ENCODE results near the gene CEBPZ.
A peak's percentile ranks its signal among the peaks of the same experiment; 100 is the strongest.
"Not testable (repeated sequence)": the region's sequence is repeated elsewhere in the genome, so short reads cannot be mapped to it uniquely, and the experiment has no call there.

Gene CEBPZ

DNA sequence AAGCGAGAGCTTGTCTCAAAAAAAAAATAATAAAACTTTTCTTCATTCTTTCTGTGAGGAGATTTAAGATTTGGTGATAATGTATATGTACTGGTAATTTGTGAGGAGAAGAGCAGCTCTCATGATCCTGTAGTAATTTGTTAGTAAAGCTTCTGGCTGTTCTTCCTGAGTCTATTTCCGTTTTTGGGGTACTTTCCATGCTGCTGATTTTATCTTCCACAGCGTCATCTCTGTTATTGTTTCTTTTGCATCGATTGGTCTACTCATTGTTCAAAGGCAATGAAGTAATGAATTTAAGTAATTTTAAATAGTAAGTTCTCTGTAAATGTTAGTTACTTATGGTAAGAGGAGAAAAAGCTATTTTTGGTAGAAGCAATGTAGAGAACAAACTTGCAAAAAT lies 12.0 kb upstream of the CEBPZ start:
- Mint-ChIP-seq H3K9me3 (no peaks in the 10 kb centered on the region), H3K4me1 (no peaks in the 10 kb centered on the region), H3K27ac (no peak overlapping the region), H3K4me3 (no peak overlapping the region), H3K27me3 (no peaks in the 10 kb centered on the region), H3K36me3 (peaks cover 31 to 48% of the 10 kb centered on the region in 2 donors)
- no peak for ATAC-seq (replicated peaks)
- no peak for DNase-seq

DNA sequence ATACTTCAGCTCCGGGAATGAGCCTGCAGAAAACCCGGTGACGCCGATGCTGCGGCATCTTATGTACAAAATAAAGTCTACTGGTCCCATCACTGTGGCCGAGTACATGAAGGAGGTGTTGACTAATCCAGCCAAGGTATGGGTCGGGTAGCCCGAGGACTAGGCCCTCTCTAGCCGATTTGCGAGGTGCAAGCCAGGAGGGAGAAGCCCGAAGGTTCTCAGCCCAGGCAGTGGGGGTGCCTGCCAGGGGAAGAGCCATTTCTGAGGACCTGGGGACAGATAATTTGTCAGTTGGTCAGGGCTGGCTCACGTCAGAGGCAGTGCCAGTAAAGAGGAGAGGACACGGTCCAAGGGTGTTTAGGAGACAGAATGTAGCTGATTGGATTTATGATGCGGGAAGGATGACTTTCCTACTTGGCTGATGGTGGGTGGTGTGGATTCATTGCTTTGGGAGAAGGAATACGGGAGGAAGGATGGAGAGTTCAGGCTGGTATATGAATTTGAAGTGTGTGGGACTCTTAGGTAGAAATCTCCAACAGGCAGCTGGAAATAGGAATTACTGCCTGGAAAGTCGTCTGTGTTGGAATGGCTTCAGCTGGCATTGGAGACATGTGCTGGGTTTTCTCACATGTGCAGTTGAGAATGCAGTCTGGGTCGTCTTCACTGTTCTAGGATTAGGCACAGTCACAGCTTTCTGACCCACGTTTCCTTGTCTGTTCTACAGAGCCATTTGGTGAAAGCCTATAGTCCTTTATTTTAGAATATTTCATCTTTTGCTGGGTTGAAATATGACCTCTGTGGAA lies 936 bp upstream of the CEBPZ start:
- Mint-ChIP-seq H3K27me3 (no peaks in the 10 kb centered on the region), H3K27ac (no peak overlapping the region), H3K4me1 (peaks cover 14 to 26% of the 10 kb centered on the region in 2 donors), H3K9me3 (no peaks in the 10 kb centered on the region), H3K4me3 (no peak overlapping the region), H3K36me3 (peaks cover 17 to 23% of the 10 kb centered on the region in 2 donors)
- ATAC-seq (replicated peaks) (peak; percentile 6 to 10), DNase-seq (no peak)

DNA sequence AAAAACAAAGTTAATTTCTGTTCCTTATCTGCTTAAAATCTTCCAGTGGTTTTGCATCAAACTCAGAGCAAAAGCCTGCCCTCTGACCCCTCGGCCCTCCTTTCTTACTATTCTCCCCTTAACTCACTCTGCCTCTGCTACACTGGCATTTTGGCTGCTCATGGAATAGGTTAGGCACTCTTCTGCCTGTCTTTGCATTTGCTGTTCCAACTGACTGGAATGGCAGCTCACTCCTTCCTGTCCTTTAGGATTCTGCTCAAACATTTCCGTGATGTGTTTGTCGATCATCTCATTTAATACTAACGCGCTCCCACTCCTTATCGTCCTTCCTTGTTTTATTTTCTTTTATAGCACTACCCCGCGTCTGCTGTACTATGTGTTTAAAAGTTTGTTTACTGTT lies 815 bp downstream of the CEBPZ start:
- Mint-ChIP-seq H3K9me3 (no peaks in the 10 kb centered on the region), H3K4me3 (no peak overlapping the region), H3K27ac (no peak overlapping the region), H3K36me3 (peaks cover 17 to 23% of the 10 kb centered on the region in 2 donors), H3K4me1 (peaks cover 16 to 33% of the 10 kb centered on the region in 2 donors), H3K27me3 (no peaks in the 10 kb centered on the region)
- DNase-seq (no peak), ATAC-seq (replicated peaks) (no peak)

DNA sequence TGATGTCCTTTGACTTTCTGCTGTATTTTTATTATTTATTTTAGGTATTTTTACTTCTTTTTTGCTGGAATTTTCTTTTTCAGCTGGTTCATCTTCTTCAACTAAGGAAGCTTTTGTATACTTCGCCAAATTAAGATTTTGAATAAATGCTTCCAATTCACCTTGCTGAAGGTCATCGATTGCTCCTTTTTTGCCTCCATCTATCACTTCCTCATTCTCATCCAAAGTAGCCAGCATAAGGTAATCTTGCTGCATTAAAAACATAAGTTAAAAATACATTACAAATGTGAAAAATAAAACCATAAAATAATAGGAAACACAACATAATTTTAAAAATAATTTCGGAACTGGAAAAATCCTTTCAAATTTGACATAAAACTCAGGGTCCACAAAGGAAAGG lies 2.6 kb downstream of the CEBPZ start:
- Mint-ChIP-seq H3K4me1 (peaks cover 17 to 34% of the 10 kb centered on the region in 2 donors), H3K36me3 (peaks cover 11 to 22% of the 10 kb centered on the region in 2 donors)
- no peak for DNase-seq

DNA sequence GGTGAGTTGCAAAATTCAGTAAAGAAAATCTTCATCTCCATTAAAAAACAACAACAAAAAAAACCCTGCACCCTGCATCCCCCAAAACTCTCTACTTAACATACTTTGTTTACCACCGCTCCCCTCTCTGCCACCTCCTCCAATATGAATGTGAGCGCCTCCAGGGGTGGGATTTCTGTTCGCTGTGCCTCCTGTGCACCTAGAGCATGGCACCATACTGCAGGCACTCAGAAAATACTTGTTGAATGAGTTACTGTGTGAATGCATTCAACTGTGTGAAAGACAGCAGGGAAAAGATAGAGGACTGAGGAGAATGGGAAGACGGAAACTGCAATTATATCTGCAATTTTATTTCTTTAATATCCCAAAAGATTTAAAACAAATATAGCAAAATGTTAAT lies 4.5 kb downstream of the CEBPZ start:
- peaks cover 24 to 51% of the 10 kb centered on the region in 2 donors for H3K4me1 Mint-ChIP-seq
- H3K27ac Mint-ChIP-seq = no peak overlapping the region
- no peaks in the 10 kb centered on the region for H3K9me3 Mint-ChIP-seq
- no peak overlapping the region for H3K4me3 Mint-ChIP-seq
- H3K27me3 Mint-ChIP-seq = no peaks in the 10 kb centered on the region
- no peak for DNase-seq
- ATAC-seq (replicated peaks) = no peak
- H3K36me3 Mint-ChIP-seq = peaks cover 21 to 35% of the 10 kb centered on the region in 2 donors

More for the DNA sequence above, 2.6 kb downstream of the CEBPZ start:
- Mint-ChIP-seq H3K9me3 (no peaks in the 10 kb centered on the region), H3K27me3 (no peaks in the 10 kb centered on the region), H3K4me3 (no peak overlapping the region), H3K27ac (no peak overlapping the region)
- no peak for ATAC-seq (replicated peaks)

DNA sequence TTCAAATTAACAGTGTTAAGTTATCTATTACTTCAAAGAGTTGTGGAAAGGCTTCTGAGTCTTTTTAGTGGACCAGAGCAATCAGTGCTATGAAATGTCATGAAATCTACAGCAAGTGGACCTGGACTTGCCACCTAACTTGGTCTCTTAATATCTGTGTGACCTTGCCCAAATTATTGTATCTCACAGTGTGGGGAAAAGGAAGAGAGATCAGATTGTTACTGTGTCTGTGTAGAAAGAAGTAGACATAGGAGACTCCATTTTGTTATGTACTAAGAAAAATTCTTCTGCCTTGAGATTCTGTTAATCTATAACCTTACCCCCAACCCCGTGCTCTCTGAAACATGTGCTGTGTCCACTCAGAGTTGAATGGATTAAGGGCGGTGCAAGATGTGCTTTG lies 6.3 kb downstream of the CEBPZ start:
- ATAC-seq (replicated peaks); H3K4me3 Mint-ChIP-seq: not testable (repeated sequence)

DNA sequence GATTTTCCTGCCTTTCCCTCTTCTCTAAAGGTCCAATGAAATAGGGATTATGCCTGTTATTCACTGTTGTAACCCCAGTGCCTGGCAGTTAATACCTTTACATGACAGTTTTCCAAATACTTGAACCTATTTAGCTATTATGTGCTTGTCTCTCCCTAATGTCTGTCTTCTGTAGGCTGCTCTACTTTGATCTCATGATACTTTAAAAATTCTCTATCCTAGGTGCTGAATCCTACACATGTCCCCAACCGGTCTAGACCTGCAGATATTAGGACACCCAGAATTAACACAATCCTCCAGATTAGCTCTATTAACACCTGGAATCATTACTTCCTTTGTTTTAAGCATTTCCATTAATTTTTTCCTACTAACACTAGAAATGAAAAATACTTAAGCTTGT lies 7.3 kb downstream of the CEBPZ start:
- H3K36me3 Mint-ChIP-seq = peaks cover 34 to 50% of the 10 kb centered on the region in 2 donors
- H3K4me3 Mint-ChIP-seq = no peak overlapping the region
- H3K27ac Mint-ChIP-seq = no peak overlapping the region
- H3K27me3 Mint-ChIP-seq = no peaks in the 10 kb centered on the region
- DNase-seq (no peak), ATAC-seq (replicated peaks) (no peak)
- H3K9me3 Mint-ChIP-seq = no peaks in the 10 kb centered on the region
- H3K4me1 Mint-ChIP-seq = peaks cover 20 to 42% of the 10 kb centered on the region in 2 donors

More for the DNA sequence above, 6.3 kb downstream of the CEBPZ start:
- peaks cover 24 to 51% of the 10 kb centered on the region in 2 donors for H3K4me1 Mint-ChIP-seq
- not testable (repeated sequence) for H3K9me3 Mint-ChIP-seq, DNase-seq, H3K27me3 Mint-ChIP-seq
- peak overlapping the region; percentile 91 for H3K27ac Mint-ChIP-seq
- H3K36me3 Mint-ChIP-seq = peaks cover 36 to 50% of the 10 kb centered on the region in 2 donors

DNA sequence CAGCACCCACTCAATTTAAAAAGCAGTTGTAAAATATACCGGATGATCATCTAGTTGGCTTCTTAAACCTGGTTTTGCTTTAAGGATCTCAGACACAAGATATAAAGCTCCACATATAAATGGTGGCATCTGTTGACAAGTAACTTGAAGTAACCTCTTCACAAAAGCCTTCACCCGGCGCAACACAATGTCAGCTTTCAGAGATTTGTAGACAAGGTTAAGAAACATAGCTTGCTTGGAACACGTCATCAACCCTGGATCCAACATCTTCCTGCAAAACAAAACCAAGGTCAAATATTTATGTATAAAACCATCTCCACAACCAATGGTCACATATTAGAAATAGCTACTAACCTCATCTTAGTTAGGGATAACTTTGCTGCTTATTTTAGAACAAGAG lies 8.3 kb downstream of the CEBPZ start:
- DNase-seq = no peak
- Mint-ChIP-seq H3K4me1 (peaks cover 20 to 41% of the 10 kb centered on the region in 2 donors), H3K9me3 (no peaks in the 10 kb centered on the region), H3K4me3 (no peak overlapping the region), H3K27me3 (no peaks in the 10 kb centered on the region), H3K36me3 (peaks cover 31 to 50% of the 10 kb centered on the region in 2 donors), H3K27ac (peak overlapping the region; percentile 39)
- no peak for ATAC-seq (replicated peaks)

DNA sequence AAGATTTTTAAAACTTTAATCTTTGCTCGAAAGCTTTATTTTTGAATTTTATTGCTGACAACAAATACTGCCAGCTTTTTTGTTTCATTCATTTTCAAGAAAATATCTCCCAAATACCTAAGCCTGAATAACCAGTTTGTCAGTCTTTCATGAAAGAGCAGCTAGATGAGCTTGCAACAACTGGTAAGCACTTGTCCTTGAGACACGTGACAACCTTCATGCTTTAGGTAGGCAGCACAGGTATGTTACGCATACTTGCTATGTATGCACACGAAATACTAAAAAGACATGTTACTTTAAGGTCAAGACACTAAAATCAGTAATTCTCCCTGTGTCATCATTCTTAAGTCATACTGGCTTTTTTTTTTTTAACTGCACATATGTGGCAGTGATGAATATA lies 12.3 kb downstream of the CEBPZ start:
- Mint-ChIP-seq H3K27ac (no peak overlapping the region), H3K9me3 (no peaks in the 10 kb centered on the region), H3K36me3 (peaks cover 30 to 43% of the 10 kb centered on the region in 2 donors), H3K27me3 (no peaks in the 10 kb centered on the region), H3K4me3 (no peak overlapping the region), H3K4me1 (peaks cover 13 to 26% of the 10 kb centered on the region in 2 donors)
- no peak for ATAC-seq (replicated peaks)
- no peak for DNase-seq

DNA sequence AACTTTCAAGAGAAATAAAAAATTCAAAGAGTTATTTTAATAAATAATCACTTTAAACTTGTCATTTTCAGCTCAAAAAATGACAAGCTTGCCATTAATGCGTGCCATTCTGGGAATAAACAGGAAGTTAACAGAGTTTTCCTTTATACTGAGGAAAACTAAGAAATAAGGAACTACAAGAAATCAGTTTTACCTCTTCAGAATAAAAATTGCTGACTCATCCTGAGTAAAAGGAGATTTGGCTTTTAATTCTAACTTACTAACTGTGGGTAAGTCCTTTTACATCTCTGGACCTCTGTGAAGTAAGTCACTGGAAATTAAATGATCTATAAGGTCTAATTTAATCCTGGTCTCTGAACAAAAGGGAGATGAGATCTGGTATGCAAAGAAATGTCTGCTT lies 16.1 kb downstream of the CEBPZ start:
- Mint-ChIP-seq H3K4me3 (no peak overlapping the region), H3K27me3 (no peaks in the 10 kb centered on the region), H3K27ac (peak overlapping the region; percentile 3), H3K36me3 (peaks cover 24 to 35% of the 10 kb centered on the region in 2 donors), H3K4me1 (peaks cover 5 to 11% of the 10 kb centered on the region in 2 donors), H3K9me3 (no peaks in the 10 kb centered on the region)
- no peak for ATAC-seq (replicated peaks)
- no peak for DNase-seq

DNA sequence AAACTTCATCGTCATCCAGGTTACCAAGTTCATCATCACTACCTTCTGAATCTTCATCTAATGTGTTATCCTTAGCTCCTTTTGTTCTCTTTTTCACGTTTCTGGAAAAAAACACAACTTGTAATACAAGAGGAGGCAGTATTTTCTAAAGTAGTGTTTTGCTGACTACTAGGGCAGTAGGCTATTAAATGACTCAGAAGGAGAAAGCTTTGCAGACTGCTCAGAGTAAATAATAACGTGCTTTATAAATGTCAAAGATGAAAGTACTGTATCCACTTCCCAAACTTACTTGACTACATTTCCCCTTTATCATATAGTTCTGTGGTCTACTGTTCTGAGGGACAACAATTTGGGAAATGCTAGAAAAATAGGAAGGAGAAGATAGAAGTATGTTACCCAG lies 19.5 kb downstream of the CEBPZ start:
- DNase-seq (no peak), ATAC-seq (replicated peaks) (no peak)
- Mint-ChIP-seq H3K27ac (peak overlapping the region; percentile 1), H3K4me1 (peaks cover 7 to 18% of the 10 kb centered on the region in 2 donors), H3K4me3 (no peak overlapping the region), H3K36me3 (peaks cover 54 to 63% of the 10 kb centered on the region in 2 donors), H3K27me3 (no peaks in the 10 kb centered on the region), H3K9me3 (peaks cover 0 to 15% of the 10 kb centered on the region in 2 donors)

DNA sequence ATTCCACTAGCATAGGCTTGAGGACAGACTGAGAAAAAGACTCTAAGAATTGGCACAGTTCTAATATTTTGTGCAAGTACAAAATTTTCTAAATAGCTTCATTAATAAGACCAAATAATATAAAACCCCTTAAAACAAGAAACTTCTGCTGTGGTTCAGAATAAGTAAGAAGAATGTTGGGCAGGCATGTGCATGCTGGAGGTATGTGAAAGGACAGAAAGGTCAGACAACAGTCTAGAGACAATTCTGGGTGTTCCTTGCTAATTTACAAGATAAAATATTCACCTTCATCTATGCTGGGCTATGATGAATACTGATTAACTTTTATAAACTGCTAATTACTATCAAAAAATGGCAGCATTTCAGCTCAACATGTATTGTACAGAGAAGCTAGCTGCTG lies 20.2 kb downstream of the CEBPZ start:
- Mint-ChIP-seq H3K36me3 (peaks cover 60 to 65% of the 10 kb centered on the region in 2 donors), H3K4me3 (no peak overlapping the region), H3K4me1 (peaks cover 10 to 18% of the 10 kb centered on the region in 2 donors), H3K9me3 (peaks cover 0 to 15% of the 10 kb centered on the region in 2 donors), H3K27me3 (no peaks in the 10 kb centered on the region), H3K27ac (no peak overlapping the region)
- DNase-seq = no peak
- no peak for ATAC-seq (replicated peaks)

DNA sequence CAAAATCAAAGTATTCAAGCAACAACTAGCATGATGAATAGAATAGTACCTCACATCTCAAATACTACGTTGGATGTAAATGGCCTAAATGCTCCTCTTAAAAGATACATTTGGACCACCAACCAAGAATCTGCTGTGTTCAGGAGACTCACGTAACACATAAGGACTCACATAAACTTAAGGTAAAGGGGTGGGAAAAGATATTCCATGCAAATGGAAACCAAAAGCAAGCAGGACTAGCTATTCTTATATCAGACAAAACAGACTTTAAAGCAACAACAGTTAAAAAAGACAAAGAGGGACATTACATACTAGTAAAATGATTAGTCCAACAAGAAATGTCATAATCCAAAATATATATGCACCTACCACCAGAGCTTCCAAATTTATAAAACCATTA lies 24.6 kb downstream of the CEBPZ start:
- Mint-ChIP-seq H3K4me1 (peaks cover 13 to 22% of the 10 kb centered on the region in 2 donors), H3K36me3 (peaks cover 78 to 83% of the 10 kb centered on the region in 2 donors), H3K9me3 (peaks cover 4 to 18% of the 10 kb centered on the region in 2 donors)
- H3K27ac Mint-ChIP-seq; ATAC-seq (replicated peaks); H3K4me3 Mint-ChIP-seq; DNase-seq; H3K27me3 Mint-ChIP-seq: not testable (repeated sequence)

DNA sequence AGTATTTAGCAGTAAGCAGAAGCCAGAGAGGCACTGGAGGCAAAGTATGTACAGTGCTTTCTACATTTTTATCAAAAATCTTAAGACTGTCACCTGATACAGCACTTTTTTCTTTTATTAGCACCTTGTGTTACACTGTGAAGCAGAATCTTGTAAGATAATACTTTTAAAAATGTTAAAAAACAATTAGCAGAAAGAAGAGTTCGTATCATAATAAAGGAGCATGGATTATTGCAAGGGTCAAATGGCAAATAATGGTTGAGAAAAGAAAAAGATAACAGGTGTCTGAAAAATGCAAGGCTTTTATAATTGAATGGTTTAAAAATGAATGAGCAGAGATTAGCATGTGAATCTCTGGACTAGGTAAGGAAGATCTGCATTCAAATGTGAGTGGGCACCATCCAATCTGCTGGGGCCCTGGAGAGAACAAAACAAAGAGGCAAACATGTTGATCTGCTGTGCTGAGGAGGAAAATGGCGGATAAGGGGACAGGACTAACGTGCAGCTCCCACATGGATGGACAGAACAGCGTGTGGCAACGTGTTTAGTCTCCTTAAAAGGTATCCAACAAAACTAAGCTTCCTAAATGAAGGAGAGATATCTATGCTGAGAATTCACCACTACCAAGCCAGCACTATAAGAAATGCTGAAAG lies 25.6 kb downstream of the CEBPZ start:
- H3K36me3 Mint-ChIP-seq = peaks cover 71 to 78% of the 10 kb centered on the region in 2 donors
- ATAC-seq (replicated peaks) = no peak
- no peak overlapping the region for H3K4me3 Mint-ChIP-seq
- no peak overlapping the region for H3K27ac Mint-ChIP-seq
- no peaks in the 10 kb centered on the region for H3K27me3 Mint-ChIP-seq
- peaks cover 12 to 24% of the 10 kb centered on the region in 2 donors for H3K4me1 Mint-ChIP-seq
- no peak for DNase-seq
- peaks cover 4 to 18% of the 10 kb centered on the region in 2 donors for H3K9me3 Mint-ChIP-seq

Measured in stimulated activated naive B cell treated with anti-CD40 and anti-IgM and Interleukin-4, amounts not matched to agents 10 μg/mL and 1 μg/mL and 100 μg/mL, for 72 hours (primary cell).